ENCODE measurements around the gene CHCHD4. TPM values are rescaled to one million over a fixed set of nuclear protein-coding genes. Genes with fewer than 3 reads are reported as not detected.

CHCHD4 gene
- total and polyA plus RNA-seq, 2 of the 8 experiments (the other 6 are each of a cell fraction or from before 2014, with no cell fraction given) = 15.0 to 22.3 TPM

- Histone ChIP-seq H4K8ac (ENCODE audit: extremely low read depth, insufficient read depth, low read length) (no peak overlapping the region), H2AK5ac (ENCODE audit: low read depth, low read length) (no peak overlapping the region), H4K91ac (replicated peaks; ENCODE audit: insufficient read length, low read length) (no peak overlapping the region), H3K56ac (replicated peaks; ENCODE audit: insufficient read length, low read depth, low read length) (no peak overlapping the region), H3K36me3 (ENCODE audit: control insufficient read depth in 2 of 4, insufficient read depth in 4 of 4, low read length in 3 of 4) (peaks cover 17 to 59% (median 50%) of the 10 kb centered on the region in 4 experiments; a peak in 7 of 8 replicates), H3K14ac (ENCODE audit: insufficient read length) (no peak overlapping the region), H2BK12ac (ENCODE audit: low read depth, low read length) (no peak overlapping the region), H3K4ac (replicated peaks; ENCODE audit: insufficient read length, low read depth, low read length) (no peak overlapping the region), H2BK15ac (ENCODE audit: low read length) (no peak overlapping the region), H2AFZ (ENCODE audit: low read length) (no peak overlapping the region), H4K20me1 (replicated peaks in 1 of 2; ENCODE audit: control insufficient read depth in 1 of 2, insufficient read depth in 2 of 2, low read length in 2 of 2) (peaks cover 0 to 3% of the 10 kb centered on the region in 2 experiments), H3K4me2 (ENCODE audit: insufficient read depth in 1 of 2, low read depth in 2 of 2, low read length in 2 of 2) (no peak overlapping the region), H3K4me3 (ENCODE audit: extremely low read depth in 1 of 4, insufficient read depth in 2 of 4, low read depth in 3 of 4, low read length in 4 of 4) (no peak overlapping the region), H3K79me2 (ENCODE audit: control insufficient read depth in 1 of 2, insufficient read depth in 2 of 2, low read length in 2 of 2) (peaks cover 0 to 13% of the 10 kb centered on the region in 2 experiments; a peak in 1 of 4 replicates), H4K5ac (ENCODE audit: insufficient read length, low read depth, low read length) (no peak overlapping the region), H3K23ac (ENCODE audit: insufficient read length) (no peak overlapping the region), H3K27ac (ENCODE audit: low read depth, low read length) (no peak overlapping the region), H3K79me1 (ENCODE audit: low read depth, low read length) (peaks cover 2% of the 10 kb centered on the region; the same call in 1 of the 2 replicates), H3K23me2 (ENCODE audit: low read depth, low read length) (no peaks in the 10 kb centered on the region), H3K18ac (ENCODE audit: extremely low read depth, low read length) (no peak overlapping the region), H3K9ac (replicated peaks in 1 of 4; ENCODE audit: extremely low read depth in 1 of 4, low read depth in 3 of 4, low read length in 3 of 4) (no peak overlapping the region), H3K4me1 (replicated peaks in 1 of 4; ENCODE audit: control insufficient read depth in 3 of 4, insufficient read depth in 4 of 4, low read length in 3 of 4) (no peaks in the 10 kb centered on the region), H3K27me3 (replicated peaks in 1 of 4; ENCODE audit: control insufficient read depth in 3 of 4, extremely low read depth in 1 of 4, insufficient read depth in 3 of 4, low read length in 3 of 4) (no peaks in the 10 kb centered on the region), H2BK5ac (ENCODE audit: low read depth, low read length) (no peak overlapping the region), H3K9me3 (ENCODE audit: insufficient read depth in 2 of 2, low read depth in 1 of 2, low read length in 1 of 2) (no peaks in the 10 kb centered on the region), H2BK120ac (replicated peaks; ENCODE audit: low read depth, low read length) (no peak overlapping the region), H2BK20ac (ENCODE audit: low read length) (no peak overlapping the region)
- 77% methylated on average over 2 of the region's 2 CpGs; no CpG with 5 or more reads in 1 of the 2 experiments for WGBS, 2 experiments (ENCODE audit: extremely low coverage in 1 of 2, insufficient coverage in 1 of 2, insufficient read length in 1 of 2, insufficient replicate concordance in 2 of 2, low coverage in 1 of 2, low lambda C conversion rate in 2 of 2, missing lambda C conversion rate in 1 of 2)
- ChIA-PET CTCF (ENCODE audit: partially characterized antibody) (interaction anchor here (0.8 to 1.1 kb wide), 6 partner anchors 10 to 270 kb away, joined by 3 to 4 read pairs (median 3); no protein-coding TSS in a partner anchor), POLR2A (ENCODE audit: partially characterized antibody) (no interaction called here)
- no peak for FAIRE-seq
- DNase-seq (ENCODE audit: low read depth in 1 of 2, low spot score in 2 of 2) = no peak
- TF ChIP-seq HDAC6 (IDR thresholded peaks at IDR 0.05; ENCODE audit: low read depth, low read length) = no peak
- no peak for TF ChIP-seq TEAD4 (IDR thresholded peaks at IDR 0.05; ENCODE audit: low read depth, low read length)
- TF ChIP-seq ZNF274 (IDR thresholded peaks at IDR 0.05; ENCODE audit: borderline replicate concordance, extremely low read depth, low read length) = no peak
These were observed 46.0 kb upstream of the CHCHD4 start for GRCh38 chr3:14170531-14171159.

Measured in H1 (cell line).